ENCODE results near the gene TSPAN3.
A peak's percentile ranks its signal among the peaks of the same experiment; 100 is the strongest.

The TSPAN3 gene

GRCh38 chr15:77021803-77022381 lies 49.0 kb downstream of the TSPAN3 start:
- peak in 1 of 2 donors; percentile 58 for DNase-seq

DNA sequence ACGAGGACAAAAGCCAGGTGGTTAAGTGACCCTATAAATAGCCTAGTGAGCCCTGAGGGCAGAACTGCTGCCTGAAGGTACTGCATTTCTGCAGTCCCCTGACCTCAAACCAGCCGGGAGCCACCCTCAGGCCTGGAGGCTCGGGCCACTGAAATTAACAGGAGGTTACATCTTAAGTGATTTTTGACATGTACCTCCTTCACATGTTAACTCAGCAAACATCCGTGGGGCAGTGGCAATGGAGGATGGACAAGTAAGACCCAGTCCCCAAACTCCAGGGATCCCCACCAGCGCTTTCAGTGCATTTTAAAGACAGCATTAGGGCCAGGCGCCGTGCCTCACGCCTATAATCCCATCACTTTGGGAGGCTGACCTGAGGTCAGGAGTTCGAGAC lies 49.8 kb downstream of the TSPAN3 start:
- DNase-seq, result no peak

GRCh38 chr15:77020348-77021087 lies 50.4 kb downstream of the TSPAN3 start:
- no peak for DNase-seq

GRCh38 chr15:77019521-77020331 lies 51.2 kb downstream of the TSPAN3 start:
- DNase-seq, result no peak

- DNase-seq, result no peak
These were observed 52.0 kb downstream of the TSPAN3 start for GRCh38 chr15:77018796-77019505.

- no peak for DNase-seq
These were observed 52.9 kb downstream of the TSPAN3 start for GRCh38 chr15:77017761-77018720.

DNA sequence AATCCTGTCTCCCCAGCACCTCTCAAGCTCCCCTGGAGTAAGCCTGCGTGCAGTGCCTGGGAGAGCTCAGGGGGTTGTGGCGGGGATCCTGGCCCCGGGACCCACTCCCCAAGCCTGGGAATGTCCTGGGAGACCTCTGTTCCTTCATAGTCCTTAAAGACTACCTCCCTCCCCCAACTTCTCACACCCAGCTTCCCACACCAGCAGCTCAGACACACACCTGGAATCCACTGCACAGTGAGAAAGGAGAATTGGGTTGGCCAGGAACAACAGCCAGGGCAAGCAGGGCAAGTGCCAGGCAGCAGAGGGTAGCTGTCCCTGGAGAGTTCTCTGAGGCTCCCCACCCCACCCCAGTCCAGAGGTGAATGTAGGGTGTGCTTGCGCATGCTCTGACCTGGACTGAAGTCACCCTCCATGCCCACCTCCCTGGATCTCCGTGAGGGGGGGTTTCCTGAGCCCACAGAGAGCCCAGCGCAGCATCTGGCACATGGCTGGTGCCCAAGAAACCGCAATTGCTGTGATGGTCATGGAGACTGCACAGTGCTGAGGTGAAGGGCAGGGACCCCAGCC lies 53.7 kb downstream of the TSPAN3 start:
- DNase-seq, result no peak

DNA sequence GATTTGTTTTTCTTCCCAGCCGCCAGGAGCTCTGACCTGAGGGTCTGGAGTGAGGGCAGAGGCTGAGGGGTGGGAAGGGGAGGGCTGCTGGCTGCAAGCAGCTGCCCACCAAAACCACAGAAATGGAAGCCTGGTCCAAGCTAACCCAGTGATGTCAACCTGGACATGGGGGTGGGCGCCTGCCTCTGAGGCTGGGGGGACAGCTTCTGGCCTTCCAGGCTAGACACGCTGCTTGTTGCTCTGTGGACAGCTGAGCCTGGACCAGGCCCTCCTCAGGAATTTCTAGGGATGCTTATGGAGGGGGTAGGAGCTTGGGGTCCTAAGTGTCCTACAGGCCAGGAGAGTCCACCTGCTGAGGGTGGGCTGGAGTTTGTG lies 54.6 kb downstream of the TSPAN3 start:
- no peak for DNase-seq

DNA sequence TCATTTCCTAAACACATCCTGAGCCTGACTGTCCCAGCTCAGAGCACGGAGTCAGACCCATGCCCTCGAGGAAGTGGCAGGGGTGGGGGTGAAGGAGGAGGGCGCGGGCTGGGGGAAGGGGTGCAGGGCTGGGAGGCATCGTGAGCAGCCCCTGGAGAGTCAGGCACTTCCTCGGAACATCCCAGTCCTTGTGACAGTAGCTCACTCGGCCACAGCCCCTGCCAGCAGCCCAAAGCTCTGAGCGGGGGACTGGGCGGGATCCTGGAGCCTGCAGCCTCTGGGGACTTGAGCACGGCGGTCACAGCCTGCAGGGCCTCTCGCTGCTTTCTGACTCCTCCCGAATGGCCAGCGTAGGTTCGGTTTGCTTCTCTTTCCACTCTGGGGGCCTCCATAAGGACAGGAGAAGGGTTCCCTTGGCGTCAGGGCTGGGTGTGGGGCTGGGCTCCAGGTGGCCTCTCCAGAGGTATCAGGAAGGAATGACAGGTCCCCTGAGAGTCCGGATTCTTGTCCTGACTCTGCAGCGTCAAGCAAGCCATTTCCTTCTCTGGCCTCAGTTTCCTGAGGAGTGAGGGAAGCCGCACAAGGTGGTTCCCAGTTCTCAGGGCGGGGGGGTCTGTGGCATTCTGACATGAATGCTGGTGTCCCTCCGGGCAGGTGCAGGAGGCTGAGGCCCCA lies 55.1 kb downstream of the TSPAN3 start:
- no peak for DNase-seq

- DNase-seq, result peak in 1 of 2 donors; percentile 59
These were observed 56.5 kb downstream of the TSPAN3 start for GRCh38 chr15:77014132-77015081.

GRCh38 chr15:77013776-77014131 lies 57.2 kb downstream of the TSPAN3 start:
- DNase-seq, result peak; percentile 76 to 79

DNA sequence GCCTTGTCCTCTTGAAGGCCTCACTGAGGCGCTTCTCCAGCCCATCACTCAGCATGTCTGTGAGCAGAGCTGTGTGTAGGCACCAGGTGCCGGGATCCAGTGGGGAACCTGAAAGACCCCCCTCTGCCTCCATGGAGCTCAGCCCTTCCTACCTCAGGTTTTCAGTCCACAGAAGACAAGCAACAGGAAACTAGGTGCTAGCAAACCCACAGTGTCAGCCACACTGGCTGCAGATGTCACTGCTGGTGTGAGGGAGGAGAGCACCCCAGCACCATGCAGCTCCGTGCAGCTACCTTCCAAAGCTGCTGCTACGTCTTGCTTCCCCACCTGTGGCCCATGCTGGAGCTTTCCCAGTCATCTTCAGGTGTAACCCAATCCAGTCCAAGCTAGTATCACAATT lies 58.0 kb downstream of the TSPAN3 start:
- peak; percentile 46 to 60 for DNase-seq

GRCh38 chr15:77012117-77012712 lies 58.7 kb downstream of the TSPAN3 start:
- no peak for DNase-seq

DNA sequence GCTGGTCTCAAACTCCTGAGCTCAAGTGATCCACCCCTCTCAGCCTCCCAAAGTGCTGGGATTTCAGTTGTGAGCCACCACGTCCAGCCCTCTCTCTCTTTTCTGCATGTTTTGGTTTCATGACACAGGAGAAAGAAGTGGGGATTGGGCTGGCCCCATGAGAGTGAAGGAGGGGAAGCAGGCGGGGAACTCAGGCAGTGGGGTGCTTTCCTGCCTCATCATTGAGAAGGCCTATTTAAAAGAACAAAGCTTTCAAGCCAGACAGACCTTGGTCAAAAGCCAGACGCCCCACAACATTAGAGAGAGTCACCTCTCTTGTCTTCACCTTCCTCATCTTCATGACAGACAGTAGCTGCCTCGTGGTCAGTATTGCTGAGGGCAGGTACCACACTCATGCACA lies 60.1 kb downstream of the TSPAN3 start:
- no peak for DNase-seq

DNA sequence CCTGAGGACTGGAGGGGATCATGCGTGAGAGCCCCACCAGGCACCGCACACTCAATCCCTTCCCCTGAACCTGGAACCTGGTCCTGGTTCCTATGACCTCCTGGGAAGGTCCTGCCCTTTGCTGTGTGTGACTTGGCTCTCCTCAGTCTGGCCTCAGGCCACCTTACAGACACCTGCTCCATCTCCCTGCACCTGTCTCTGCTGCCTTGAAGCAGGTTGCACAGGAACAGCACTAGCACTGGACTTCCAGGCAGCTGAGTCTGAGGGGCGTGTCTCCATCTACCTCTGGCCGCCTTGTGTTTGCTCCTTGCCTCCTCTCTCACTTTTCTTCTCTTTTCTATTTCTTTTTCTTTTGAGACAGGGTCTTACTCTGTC lies 60.6 kb downstream of the TSPAN3 start:
- DNase-seq, result no peak

DNA sequence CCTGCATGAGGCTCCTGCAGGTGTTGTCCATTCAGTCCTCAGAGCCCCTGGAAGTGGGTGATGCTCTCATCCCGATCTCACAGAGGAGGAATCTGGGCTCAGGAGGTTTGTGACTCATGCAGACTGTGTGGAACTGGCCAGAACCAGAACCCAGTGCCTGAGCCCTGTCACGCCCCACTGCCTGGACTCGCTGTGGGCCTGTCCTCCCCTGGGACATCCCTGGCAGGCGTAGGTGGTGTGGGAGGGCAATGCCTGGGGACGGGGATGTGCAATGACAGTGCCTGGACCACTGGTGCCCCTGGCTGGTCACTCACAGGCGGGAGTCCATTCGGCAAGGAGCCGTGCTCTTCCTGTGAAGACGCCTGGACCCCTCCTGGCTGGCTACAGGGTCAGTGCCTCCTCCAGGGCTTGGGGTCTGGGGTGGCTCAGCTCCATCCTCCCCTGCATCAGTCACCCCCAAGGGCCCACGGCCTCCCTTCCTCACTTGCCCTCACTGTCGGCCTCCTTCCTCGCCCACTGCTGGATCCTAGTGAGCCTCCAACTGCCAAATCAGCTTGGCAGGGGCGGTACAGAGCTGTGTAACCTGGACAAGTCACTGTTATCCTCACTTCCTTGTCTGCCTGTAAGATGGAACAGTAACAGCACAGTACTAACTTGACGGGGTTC lies 61.1 kb downstream of the TSPAN3 start:
- DNase-seq, result no peak

DNA sequence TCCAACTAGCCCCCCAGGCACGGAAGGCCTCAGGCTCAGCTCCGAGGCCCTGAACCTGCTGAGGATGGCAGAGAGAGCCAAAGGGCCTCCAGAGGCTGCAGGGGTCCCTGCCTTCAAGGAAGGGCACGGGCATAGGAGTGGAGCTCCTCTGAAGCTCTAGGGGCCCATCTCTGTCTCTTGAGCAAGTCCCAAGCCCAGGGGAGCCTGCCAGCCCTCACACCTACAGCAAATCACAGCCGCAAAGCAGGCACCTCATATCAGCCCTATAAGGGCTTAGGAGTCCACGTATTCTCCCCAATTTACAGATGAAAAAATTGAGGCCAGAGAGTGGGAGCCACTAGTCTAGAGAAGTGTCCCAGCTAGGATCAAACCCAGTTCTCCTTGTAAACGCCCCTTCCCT lies 61.7 kb downstream of the TSPAN3 start:
- no peak for DNase-seq

- peak in 1 of 2 donors; percentile 55 for DNase-seq
These were observed 66.7 kb downstream of the TSPAN3 start for GRCh38 chr15:77004189-77004588.
